Erythroblast (primary cell): ENCODE measurements around the gene CRELD1.

Source experiments
- GATA1 ChIP-seq: IDR thresholded peaks from 2 replicates; pipeline ENCODE4 v1.6.1; 2011; ENCODE audit warnings: low read depth, mild to moderate bottlenecking, control low read depth, low read length, moderate library complexity
- POLR2A ChIP-seq: IDR thresholded peaks from 2 replicates; pipeline ENCODE4 v1.6.1; 2011; ENCODE audit warnings: mild to moderate bottlenecking, low read length

DNA sequence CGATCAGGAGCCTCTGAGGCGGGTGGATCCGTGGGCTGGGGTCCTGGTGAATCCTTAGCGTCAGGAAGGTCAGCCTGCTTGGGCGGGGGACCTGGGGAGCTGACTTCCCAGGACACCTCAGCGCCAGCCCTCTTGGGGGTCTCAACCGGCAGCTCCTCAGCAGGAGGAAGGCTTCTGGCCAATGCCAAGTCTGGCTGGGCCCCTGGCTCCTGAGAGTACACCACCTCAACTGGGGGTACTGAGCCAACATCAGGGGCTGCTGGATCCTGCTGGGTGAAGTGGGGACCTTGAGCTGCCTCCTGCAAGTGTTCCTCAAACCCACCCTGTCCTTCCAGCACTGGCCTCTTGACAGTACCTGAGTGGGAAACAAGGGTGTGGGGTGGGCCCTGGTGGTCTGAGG lies 15.5 kb downstream of the CRELD1 start:
- TF ChIP-seq POLR2A (no peak), GATA1 (no peak)
